NCI-H1436 treated with DMSO at 0.1 percent for 48 hours (cell line): ENCODE measurements around the gene MEG3.

Experiments
- DNase-seq: peaks from one replicate; lab custom pipeline; 2025; lab: John Stamatoyannopoulos, UW

Gene MEG3

GRCh38 chr14:100896369-100897060 lies 70.6 kb downstream of the MEG3 start:
- DNase-seq: no peak

GRCh38 chr14:100898465-100898864 lies 72.5 kb downstream of the MEG3 start:
- no peak for DNase-seq

- peak; percentile 48 for DNase-seq
Observed at GRCh38 chr14:100898935-100899883, 73.3 kb downstream of the MEG3 start.

GRCh38 chr14:100899884-100900771 lies 74.2 kb downstream of the MEG3 start:
- DNase-seq: no peak

GRCh38 chr14:100900837-100901390 lies 75.0 kb downstream of the MEG3 start:
- no peak for DNase-seq

- no peak for DNase-seq
Observed at GRCh38 chr14:100901391-100902183, 75.7 kb downstream of the MEG3 start.

GRCh38 chr14:100902295-100903133 lies 76.6 kb downstream of the MEG3 start:
- DNase-seq: no peak

GRCh38 chr14:100903134-100903468 lies 77.2 kb downstream of the MEG3 start:
- DNase-seq: no peak

- no peak for DNase-seq
Observed at GRCh38 chr14:100903672-100904185, 77.8 kb downstream of the MEG3 start, which contains the start of gene RTL1. Gene RTL1, minus strand, starts transcription at chr14:100903722. Its CDS starts 18,934 bp downstream, at chr14:100884788.

- no peak for DNase-seq
Observed at GRCh38 chr14:100904307-100905087, 78.6 kb downstream of the MEG3 start.

GRCh38 chr14:100905166-100905565 lies 79.2 kb downstream of the MEG3 start:
- no peak for DNase-seq

GRCh38 chr14:100906420-100906819 lies 80.5 kb downstream of the MEG3 start:
- DNase-seq: no peak

- DNase-seq: no peak
Observed at GRCh38 chr14:100907240-100907639, 81.3 kb downstream of the MEG3 start.

GRCh38 chr14:100909439-100909838 lies 83.5 kb downstream of the MEG3 start:
- DNase-seq: no peak
